ENCODE measurements around the gene TM6SF1. TPM values are rescaled to one million over a fixed set of nuclear protein-coding genes. Genes with fewer than 3 reads are reported as not detected.

The TM6SF1 gene
- total RNA-seq, 3 donors from 2014 or later (not counting 1 experiment from before 2014, with no cell fraction given), result 10.4 to 15.5 (median 12.6) TPM

GRCh38 chr15:83112956-83113299, 5.5 kb downstream of the TM6SF1 start:
- Histone ChIP-seq H3K9me3 (ENCODE audit: control insufficient read depth, insufficient read depth, low read length) (no peaks in the 10 kb centered on the region), H3K4me1 (ENCODE audit: control insufficient read depth, insufficient read depth, low read length) (peaks cover 18% of the 10 kb centered on the region), H3K4me3 (ENCODE audit: low read length) (no peak overlapping the region), H3K27me3 (ENCODE audit: control insufficient read depth, insufficient read depth, low read length) (no peaks in the 10 kb centered on the region), H3K27ac (ENCODE audit: low read length) (no peak overlapping the region), H3K36me3 (ENCODE audit: control insufficient read depth, insufficient read depth, low read length) (peaks cover 10% of the 10 kb centered on the region)
- DNase-seq, result no peak
- intact Hi-C loops (cut with micrococcal nuclease), result no loop called here
- no peak for ATAC-seq
- Mint-ChIP-seq H3K36me3 (no peaks in the 10 kb centered on the region), H3K27me3 (ENCODE audit: low read depth in 2 of 2) (no peaks in the 10 kb centered on the region), H3K9me3 (no peaks in the 10 kb centered on the region), H3K4me3 (no peak overlapping the region), H3K27ac (no peak overlapping the region), H3K4me1 (peaks cover 26 to 35% of the 10 kb centered on the region in 2 donors)
- TF ChIP-seq CTCF (IDR thresholded peaks at IDR 0.05), result no peak
- WGBS (ENCODE audit: insufficient coverage), result 64% methylated on average over 3 of the region's 3 CpGs

- Mint-ChIP-seq H3K27ac (no peak overlapping the region), H3K36me3 (no peaks in the 10 kb centered on the region), H3K4me3 (no peak overlapping the region), H3K27me3 (ENCODE audit: low read depth in 2 of 2) (no peaks in the 10 kb centered on the region), H3K4me1 (peaks cover 15 to 23% of the 10 kb centered on the region in 2 donors), H3K9me3 (no peaks in the 10 kb centered on the region)
- no peaks in the 10 kb centered on the region for H3K27me3 ChIP-seq (ENCODE audit: control insufficient read depth, insufficient read depth, low read length)
- intact Hi-C loops (cut with micrococcal nuclease), result no loop called here
- H3K4me3 ChIP-seq (ENCODE audit: low read length), result no peak overlapping the region
- H3K4me1 ChIP-seq (ENCODE audit: control insufficient read depth, insufficient read depth, low read length), result peaks cover 6% of the 10 kb centered on the region
- peaks cover 10% of the 10 kb centered on the region for H3K36me3 ChIP-seq (ENCODE audit: control insufficient read depth, insufficient read depth, low read length)
- ATAC-seq (no peak), DNase-seq (no peak)
- no peaks in the 10 kb centered on the region for H3K9me3 ChIP-seq (ENCODE audit: control insufficient read depth, insufficient read depth, low read length)
- 94% methylated on average over 5 of the region's 5 CpGs for WGBS (ENCODE audit: insufficient coverage)
- no peak for TF ChIP-seq CTCF (IDR thresholded peaks at IDR 0.05)
- no peak overlapping the region for H3K27ac ChIP-seq (ENCODE audit: low read length)
Measured at GRCh38 chr15:83113881-83114674, 6.6 kb downstream of the TM6SF1 start.

- Histone ChIP-seq H3K27ac (ENCODE audit: low read length) (no peak overlapping the region), H3K4me1 (ENCODE audit: control insufficient read depth, insufficient read depth, low read length) (no peaks in the 10 kb centered on the region), H3K36me3 (ENCODE audit: control insufficient read depth, insufficient read depth, low read length) (peaks cover 10% of the 10 kb centered on the region), H3K9me3 (ENCODE audit: control insufficient read depth, insufficient read depth, low read length) (no peaks in the 10 kb centered on the region), H3K27me3 (ENCODE audit: control insufficient read depth, insufficient read depth, low read length) (no peaks in the 10 kb centered on the region), H3K4me3 (ENCODE audit: low read length) (no peak overlapping the region)
- DNase-seq (no peak), ATAC-seq (no peak)
- no peaks in the 10 kb centered on the region for H3K27me3 Mint-ChIP-seq (ENCODE audit: low read depth in 2 of 2)
- no peaks in the 10 kb centered on the region for H3K9me3 Mint-ChIP-seq
- no peaks in the 10 kb centered on the region for H3K36me3 Mint-ChIP-seq
- intact Hi-C loops (cut with micrococcal nuclease), result no loop called here
- no peak overlapping the region for H3K27ac Mint-ChIP-seq
- no peak overlapping the region for H3K4me3 Mint-ChIP-seq
- peaks cover 7 to 16% of the 10 kb centered on the region in 2 donors for H3K4me1 Mint-ChIP-seq
- no peak for TF ChIP-seq CTCF (IDR thresholded peaks at IDR 0.05)
- 98% methylated on average over 6 of the region's 6 CpGs for WGBS (ENCODE audit: insufficient coverage)
Measured at GRCh38 chr15:83114856-83115255, 7.4 kb downstream of the TM6SF1 start.

- Histone ChIP-seq H3K4me3 (ENCODE audit: low read length) (no peak overlapping the region), H3K27me3 (ENCODE audit: control insufficient read depth, insufficient read depth, low read length) (no peaks in the 10 kb centered on the region), H3K4me1 (ENCODE audit: control insufficient read depth, insufficient read depth, low read length) (no peaks in the 10 kb centered on the region), H3K27ac (ENCODE audit: low read length) (no peak overlapping the region), H3K36me3 (ENCODE audit: control insufficient read depth, insufficient read depth, low read length) (peaks cover 12% of the 10 kb centered on the region), H3K9me3 (ENCODE audit: control insufficient read depth, insufficient read depth, low read length) (no peaks in the 10 kb centered on the region)
- Mint-ChIP-seq H3K27ac (no peak overlapping the region), H3K27me3 (ENCODE audit: low read depth in 2 of 2) (no peaks in the 10 kb centered on the region), H3K4me3 (no peak overlapping the region), H3K4me1 (peaks cover 2 to 12% of the 10 kb centered on the region in 2 donors), H3K36me3 (no peaks in the 10 kb centered on the region), H3K9me3 (no peaks in the 10 kb centered on the region)
- WGBS (ENCODE audit: insufficient coverage), result 85% methylated on average over 1 of the region's 3 CpGs
- ATAC-seq (no peak), DNase-seq (no peak)
- intact Hi-C loops (cut with micrococcal nuclease), result no loop called here
- TF ChIP-seq CTCF (IDR thresholded peaks at IDR 0.05), result no peak
Measured at GRCh38 chr15:83115410-83115809, 8.0 kb downstream of the TM6SF1 start.
